ENCODE measurements around the gene ELOVL5.

Gene ELOVL5

DNA sequence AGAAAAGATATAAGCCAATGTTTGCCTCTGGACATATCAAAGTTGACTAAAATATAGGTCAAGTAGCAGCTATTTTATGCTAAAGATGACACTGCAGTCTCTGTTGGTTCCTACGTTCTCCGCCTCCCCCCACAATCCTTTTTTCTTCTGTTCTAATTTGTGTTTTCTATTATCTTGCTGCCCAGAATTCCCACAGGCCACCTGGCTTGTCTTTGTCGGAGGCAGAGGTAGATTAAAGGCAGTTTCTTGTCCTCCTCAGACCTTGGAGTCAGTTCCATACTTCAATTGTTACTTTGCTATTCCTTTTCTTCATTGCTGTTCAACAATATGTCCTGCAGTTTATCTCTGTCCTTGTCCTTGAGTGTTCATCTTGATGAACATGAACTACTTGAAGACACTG lies 3.6 kb upstream of the ELOVL5 start:
- H3K27ac ChIP-seq (ENCODE audit: low read length): no peak overlapping the region

DNA sequence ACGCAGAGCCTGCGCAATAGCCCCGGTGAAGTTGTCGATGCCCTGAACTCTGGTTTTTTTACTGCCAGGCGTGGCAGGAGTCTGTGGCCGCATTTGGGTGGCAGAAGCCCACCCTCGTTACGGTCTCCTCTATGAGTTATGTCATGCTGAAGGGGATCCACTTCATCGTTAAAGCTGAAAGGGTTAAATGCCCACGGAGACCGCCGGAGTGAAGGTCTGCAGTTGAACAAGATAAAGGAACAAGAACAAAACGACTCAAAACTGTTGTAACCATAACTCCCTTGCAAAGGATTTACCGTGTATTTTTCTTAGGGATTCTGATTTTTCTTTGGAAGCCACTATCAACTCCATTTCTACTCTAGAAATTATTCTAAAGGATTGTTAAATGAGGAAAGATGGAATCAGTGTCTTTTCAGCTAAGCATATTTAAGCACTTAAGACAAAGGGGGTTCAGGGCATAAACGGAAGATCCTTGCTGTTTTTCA lies 501 bp upstream of the ELOVL5 start:
- Histone ChIP-seq H3K79me2 (ENCODE audit: low read length) (peaks cover 44% of the 10 kb centered on the region), H3K4me3 (ENCODE audit: low read length) (peak overlapping the region; percentile 88), H3K4me2 (ENCODE audit: low read depth, low read length) (peak overlapping the region; percentile 86), H3K27me3 (replicated peaks; ENCODE audit: insufficient read depth, low read length) (no peaks in the 10 kb centered on the region), H3K36me3 (replicated peaks; ENCODE audit: insufficient read depth, low read length) (no peaks in the 10 kb centered on the region), H3K9ac (ENCODE audit: low read length) (peak overlapping the region; percentile 81), H3K27ac (ENCODE audit: low read length) (peak overlapping the region; percentile 84; the same call in 1 of the 2 replicates), H2AFZ (ENCODE audit: low read length) (peak overlapping the region; percentile 98), H3K9me3 (replicated peaks; ENCODE audit: insufficient read depth, low read length) (no peaks in the 10 kb centered on the region), H3F3A (ENCODE audit: insufficient read depth, low read length) (peaks cover 10% of the 10 kb centered on the region), H3K4me1 (ENCODE audit: low read length) (peaks cover 7% of the 10 kb centered on the region), H3K9me2 (replicated peaks; ENCODE audit: insufficient read depth, low read length) (no peaks in the 10 kb centered on the region), H4K20me1 (ENCODE audit: insufficient read depth, low read length) (no peaks in the 10 kb centered on the region)
- no peak for DNase-seq
- TF ChIP-seq EZH2phosphoT487 (IDR thresholded peaks at IDR 0.05; ENCODE audit: low read length): no peak
- no peak for TF ChIP-seq EZH2 (optimal IDR thresholded peaks at IDR 0.05; ENCODE audit: low read depth, low read length)
- TF ChIP-seq, protein P1, sequence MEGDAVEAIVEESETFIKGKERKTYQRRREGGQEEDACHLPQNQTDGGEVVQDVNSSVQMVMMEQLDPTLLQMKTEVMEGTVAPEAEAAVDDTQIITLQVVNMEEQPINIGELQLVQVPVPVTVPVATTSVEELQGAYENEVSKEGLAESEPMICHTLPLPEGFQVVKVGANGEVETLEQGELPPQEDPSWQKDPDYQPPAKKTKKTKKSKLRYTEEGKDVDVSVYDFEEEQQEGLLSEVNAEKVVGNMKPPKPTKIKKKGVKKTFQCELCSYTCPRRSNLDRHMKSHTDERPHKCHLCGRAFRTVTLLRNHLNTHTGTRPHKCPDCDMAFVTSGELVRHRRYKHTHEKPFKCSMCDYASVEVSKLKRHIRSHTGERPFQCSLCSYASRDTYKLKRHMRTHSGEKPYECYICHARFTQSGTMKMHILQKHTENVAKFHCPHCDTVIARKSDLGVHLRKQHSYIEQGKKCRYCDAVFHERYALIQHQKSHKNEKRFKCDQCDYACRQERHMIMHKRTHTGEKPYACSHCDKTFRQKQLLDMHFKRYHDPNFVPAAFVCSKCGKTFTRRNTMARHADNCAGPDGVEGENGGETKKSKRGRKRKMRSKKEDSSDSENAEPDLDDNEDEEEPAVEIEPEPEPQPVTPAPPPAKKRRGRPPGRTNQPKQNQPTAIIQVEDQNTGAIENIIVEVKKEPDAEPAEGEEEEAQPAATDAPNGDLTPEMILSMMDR (IDR thresholded peaks at IDR 0.05; ENCODE audit: low read length): no peak

More for the DNA sequence above, 3.6 kb upstream of the ELOVL5 start:
- Histone ChIP-seq H3K4me1 (ENCODE audit: low read length) (no peaks in the 10 kb centered on the region), H3K36me3 (replicated peaks; ENCODE audit: insufficient read depth, low read length) (no peaks in the 10 kb centered on the region), H3K79me2 (ENCODE audit: low read length) (peaks cover 13% of the 10 kb centered on the region), H3K9me2 (replicated peaks; ENCODE audit: insufficient read depth, low read length) (no peaks in the 10 kb centered on the region), H4K20me1 (ENCODE audit: insufficient read depth, low read length) (no peaks in the 10 kb centered on the region), H3K4me3 (ENCODE audit: low read length) (no peak overlapping the region), H3K4me2 (ENCODE audit: low read depth, low read length) (no peak overlapping the region), H2AFZ (ENCODE audit: low read length) (no peak overlapping the region), H3F3A (ENCODE audit: insufficient read depth, low read length) (peaks cover 7% of the 10 kb centered on the region), H3K9me3 (replicated peaks; ENCODE audit: insufficient read depth, low read length) (no peaks in the 10 kb centered on the region), H3K27me3 (replicated peaks; ENCODE audit: insufficient read depth, low read length) (no peaks in the 10 kb centered on the region), H3K9ac (ENCODE audit: low read length) (no peak overlapping the region)
- DNase-seq: no peak
- TF ChIP-seq, protein P1 (IDR thresholded peaks at IDR 0.05; ENCODE audit: low read length): no peak
- TF ChIP-seq EZH2phosphoT487 (IDR thresholded peaks at IDR 0.05; ENCODE audit: low read length): no peak
- TF ChIP-seq EZH2 (optimal IDR thresholded peaks at IDR 0.05; ENCODE audit: low read depth, low read length): no peak

DNA sequence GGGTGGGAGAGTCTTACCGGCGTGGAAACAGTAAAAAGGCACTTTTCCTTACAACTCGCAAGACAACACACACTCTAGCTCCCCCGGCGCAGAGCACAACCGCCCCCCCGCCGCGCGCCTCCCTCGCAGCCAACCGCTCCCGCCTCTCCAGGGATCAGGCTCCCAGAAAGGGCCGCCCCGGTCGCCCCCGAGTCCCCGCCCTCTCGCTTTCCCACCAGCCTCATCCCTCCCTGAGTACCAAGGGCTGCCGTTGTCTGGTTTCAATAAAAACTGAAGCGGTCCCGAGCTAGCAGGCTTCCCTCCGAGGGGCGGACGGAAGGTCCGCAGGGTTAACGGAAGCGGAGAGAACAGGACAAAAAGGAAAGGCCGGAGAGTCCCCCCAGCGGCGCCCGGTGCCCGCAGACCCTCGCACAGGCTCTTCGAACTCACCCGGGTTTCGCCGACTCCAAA lies 804 bp downstream of the ELOVL5 start:
- peak overlapping the region; percentile 84; the same call in 1 of the 2 replicates for H3K27ac ChIP-seq (ENCODE audit: low read length)
- no peaks in the 10 kb centered on the region for H4K20me1 ChIP-seq (ENCODE audit: insufficient read depth, low read length)
- H2AFZ ChIP-seq (ENCODE audit: low read length): peak overlapping the region; percentile 98
- H3K4me2 ChIP-seq (ENCODE audit: low read depth, low read length): peak overlapping the region; percentile 86; the same call in 1 of the 2 replicates
- no peaks in the 10 kb centered on the region for H3K36me3 ChIP-seq (replicated peaks; ENCODE audit: insufficient read depth, low read length)
- H3K79me2 ChIP-seq (ENCODE audit: low read length): peaks cover 57% of the 10 kb centered on the region
- H3F3A ChIP-seq (ENCODE audit: insufficient read depth, low read length): peaks cover 10% of the 10 kb centered on the region
- no peaks in the 10 kb centered on the region for H3K27me3 ChIP-seq (replicated peaks; ENCODE audit: insufficient read depth, low read length)
- H3K4me3 ChIP-seq (ENCODE audit: low read length): peak overlapping the region; percentile 88
- no peak for TF ChIP-seq EZH2 (optimal IDR thresholded peaks at IDR 0.05; ENCODE audit: low read depth, low read length)
- TF ChIP-seq, protein P1 (IDR thresholded peaks at IDR 0.05; ENCODE audit: low read length): no peak
- peak overlapping the region; percentile 81 for H3K9ac ChIP-seq (ENCODE audit: low read length)
- no peaks in the 10 kb centered on the region for H3K9me3 ChIP-seq (replicated peaks; ENCODE audit: insufficient read depth, low read length)
- peaks cover 15% of the 10 kb centered on the region for H3K4me1 ChIP-seq (ENCODE audit: low read length)
- DNase-seq: no peak
- no peaks in the 10 kb centered on the region for H3K9me2 ChIP-seq (replicated peaks; ENCODE audit: insufficient read depth, low read length)

All from MM.1S (cell line).